Transverse colon (tissue), 4 donors: ENCODE measurements around the gene SPTB. TPM values are rescaled to one million over a fixed set of nuclear protein-coding genes. Genes with fewer than 3 reads are reported as not detected.

Experiments used
- DNase-seq: peaks from one replicate; pipeline ENCODE4 v3.0.0-alpha.2; 2019
- H3K27ac ChIP-seq, 4 donors: fragments of 200-600 bp; sonication (generic); 2 replicates each; pipeline ENCODE4 v1.5.1; 2016 to 2018; ENCODE audit warnings: inconsistent platforms in 4 of 4
- H3K27me3 ChIP-seq: fragments of 200-600 bp; sonication (generic); 2 replicates; pipeline ENCODE4 v1.5.1; 2017; ENCODE audit warnings: inconsistent platforms
- H3K36me3 ChIP-seq, 4 donors: fragments of 200-600 bp; sonication (generic); 2 replicates each; pipeline ENCODE4 v1.5.1; 2017 to 2019; ENCODE audit warnings: inconsistent platforms in 4 of 4
- H3K4me1 ChIP-seq, 4 donors: fragments of 200-600 bp; sonication (generic); 2 replicates each; pipeline ENCODE4 v1.5.1; 2017 to 2020; ENCODE audit warnings: inconsistent platforms in 4 of 4
- H3K4me3 ChIP-seq, 4 donors: fragments of 200-600 bp; sonication (generic); 1 replicate in 1 of 4; 2 replicates in 3 of 4; pipeline versions ENCODE4 v1.5.1 to v1.6.1; 2017 to 2019; ENCODE audit warnings: inconsistent platforms in 4 of 4
- H3K9me3 ChIP-seq, 2 donors: fragments of 200-600 bp; sonication (generic); 2 replicates each; pipeline ENCODE4 v1.5.1; 2017 to 2019; ENCODE audit warnings: inconsistent platforms in 2 of 2
- EP300 ChIP-seq: sonication (generic); formaldehyde crosslinking; IDR thresholded peaks from one replicate; pipeline ENCODE4 v1.6.1; 2017; ENCODE audit warnings: antibody characterized with exemption, low read depth
- POLR2A ChIP-seq: fragments of 450-650 bp; IDR thresholded peaks from one replicate; pipeline ENCODE4 v1.6.1; 2016; ENCODE audit warnings: antibody characterized with exemption, mild to moderate bottlenecking, moderate library complexity
- POLR2AphosphoS5 ChIP-seq, 3 donors: sonication (generic); formaldehyde crosslinking; IDR thresholded peaks; one replicate each; pipeline ENCODE4 v1.6.1; 2016; ENCODE audit warnings: antibody characterized with exemption in 3 of 3
- WGBS, 2 donors: methylation state at CpG; one replicate each; pipeline ENCODE4 v1.1.5; 2018; ENCODE audit warnings: low coverage in 1 of 2; 5-methylcytosine and 5-hydroxymethylcytosine counted together
- in situ Hi-C, 4 donors: fragments of 200-750 bp; cut with MboI; loops; one replicate each; pipeline versions ENCODE4 v1.15.0 to v1.15.1; 2017; ENCODE audit warnings: low sequenced_read_pairs in 3 of 4, low pct_ligation_motif_present in 1 of 4, low pct_unique_long_range_greater_than_20kb in 1 of 4
- intact Hi-C: fragments of 100-400 bp; cut with DNase I; formaldehyde crosslinking; loops from one replicate; pipeline ENCODE4 v1.15.1; 2023; ENCODE audit warnings: low total_unique reads
- total RNA-seq, 4 donors: library from RNA; depleted of rRNA; stranded (reverse); fragments of >200 nt; gene quantifications; one replicate each; pipeline ENCODE4 v1.1.0, GENCODE V29; 2016
- TF ChIP-seq, protein P1 (sequence below), 5 experiments: fragments of 200-600 bp in 3 of 5; fragments of 450-650 bp in 2 of 5; sonication (generic) in 3 of 5; IDR thresholded peaks; 1 replicate in 2 of 5; 2 replicates in 3 of 5; pipeline ENCODE4 v1.5.1; 2016 to 2017; ENCODE audit warnings: antibody characterized with exemption in 5 of 5, inconsistent platforms in 3 of 5, mild to moderate bottlenecking in 2 of 5, moderate library complexity in 1 of 5

Gene SPTB
- total RNA-seq, 4 donors from 2014 or later, result 0.20 to 0.96 (median 0.58) TPM

DNA sequence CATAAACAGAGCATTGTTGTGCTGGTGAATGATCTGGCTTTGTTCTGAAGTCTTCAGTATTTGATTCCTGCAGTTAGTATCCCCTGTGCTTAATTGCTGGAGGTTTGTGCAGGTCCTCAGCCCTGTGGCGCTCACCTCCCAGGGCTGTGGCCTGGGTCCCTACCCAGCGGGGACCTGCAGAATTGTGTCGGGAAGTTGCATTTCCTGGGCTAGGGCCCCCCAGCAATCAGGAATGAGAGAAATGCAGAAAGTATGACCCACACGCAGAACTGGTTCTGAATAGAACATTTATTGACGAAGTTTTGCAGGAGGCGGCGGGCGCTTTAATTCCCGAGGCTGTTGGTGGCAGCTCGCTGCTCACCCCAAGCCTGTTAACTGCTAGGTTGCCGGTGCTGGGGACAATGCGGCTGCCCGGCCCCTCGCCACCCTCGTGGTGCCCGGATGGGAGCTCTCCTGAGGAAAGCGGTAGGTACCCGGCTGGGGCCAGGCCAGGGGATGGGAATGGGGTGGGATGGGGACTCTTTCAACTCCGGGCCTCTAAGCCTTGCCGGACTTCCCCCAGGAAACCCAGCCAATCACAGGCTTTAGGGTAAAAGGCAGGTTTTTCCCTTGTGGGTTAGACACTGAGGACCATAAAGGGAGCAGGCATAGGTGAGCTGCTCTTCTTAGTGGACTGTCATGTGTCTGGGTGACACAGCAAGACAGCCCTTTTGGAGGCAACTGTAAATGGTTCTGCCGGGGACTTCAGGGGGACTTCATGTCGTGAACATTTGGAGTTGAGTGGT, 163.9 kb downstream of the SPTB start:
- H3K4me1 ChIP-seq, result peaks cover 48 to 68% (median 60%) of the 10 kb centered on the region in 4 donors
- peak overlapping the region in 3 of 4 donors; percentile 18 to 40 (median 32) for H3K4me3 ChIP-seq
- TF ChIP-seq EP300 (no peak), POLR2A (no peak), POLR2AphosphoS5 (IDR thresholded peaks at IDR 0.05) (no peak)
- TF ChIP-seq, protein P1, sequence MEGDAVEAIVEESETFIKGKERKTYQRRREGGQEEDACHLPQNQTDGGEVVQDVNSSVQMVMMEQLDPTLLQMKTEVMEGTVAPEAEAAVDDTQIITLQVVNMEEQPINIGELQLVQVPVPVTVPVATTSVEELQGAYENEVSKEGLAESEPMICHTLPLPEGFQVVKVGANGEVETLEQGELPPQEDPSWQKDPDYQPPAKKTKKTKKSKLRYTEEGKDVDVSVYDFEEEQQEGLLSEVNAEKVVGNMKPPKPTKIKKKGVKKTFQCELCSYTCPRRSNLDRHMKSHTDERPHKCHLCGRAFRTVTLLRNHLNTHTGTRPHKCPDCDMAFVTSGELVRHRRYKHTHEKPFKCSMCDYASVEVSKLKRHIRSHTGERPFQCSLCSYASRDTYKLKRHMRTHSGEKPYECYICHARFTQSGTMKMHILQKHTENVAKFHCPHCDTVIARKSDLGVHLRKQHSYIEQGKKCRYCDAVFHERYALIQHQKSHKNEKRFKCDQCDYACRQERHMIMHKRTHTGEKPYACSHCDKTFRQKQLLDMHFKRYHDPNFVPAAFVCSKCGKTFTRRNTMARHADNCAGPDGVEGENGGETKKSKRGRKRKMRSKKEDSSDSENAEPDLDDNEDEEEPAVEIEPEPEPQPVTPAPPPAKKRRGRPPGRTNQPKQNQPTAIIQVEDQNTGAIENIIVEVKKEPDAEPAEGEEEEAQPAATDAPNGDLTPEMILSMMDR (IDR thresholded peaks at IDR 0.05), result no peak
- H3K36me3 ChIP-seq, result no peaks in the 10 kb centered on the region
- intact Hi-C loops, result no loop called here
- peaks cover 0 to 6% of the 10 kb centered on the region in 2 donors for H3K9me3 ChIP-seq
- in situ Hi-C loops, result no loop called here
- H3K27ac ChIP-seq, result peak overlapping the region; percentile 86 to 91 (median 88)
- H3K27me3 ChIP-seq, result no peaks in the 10 kb centered on the region
- 49% methylated on average over 22 of the region's 22 CpGs; no CpG with 5 or more reads in 1 of the 2 donors for WGBS, 2 donors
- DNase-seq, result no peak

DNA sequence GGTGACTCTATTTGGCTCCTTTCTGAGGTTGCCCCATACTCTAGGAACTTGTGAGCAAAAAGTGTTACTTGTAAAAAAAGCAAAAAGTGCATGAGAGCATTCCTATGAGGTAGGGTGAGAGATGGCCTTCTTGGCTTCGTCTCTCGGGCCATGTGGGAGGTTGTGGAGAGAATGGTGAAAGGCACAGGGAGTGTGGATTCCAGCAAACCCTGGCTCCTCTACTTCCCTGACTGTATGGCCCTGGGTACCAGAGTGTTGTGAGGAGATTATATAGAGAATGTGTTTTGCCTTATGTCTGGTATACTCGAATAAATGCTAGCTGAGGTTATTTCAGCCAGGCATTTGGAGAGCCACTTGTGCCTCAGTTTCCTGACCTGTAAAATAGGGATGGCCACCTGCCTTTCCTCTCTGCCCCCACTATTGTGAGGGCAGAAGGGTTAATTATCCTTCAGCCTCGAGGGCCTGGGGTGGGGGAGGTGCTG, 164.5 kb downstream of the SPTB start:
- H3K9me3 ChIP-seq, result peaks cover 0 to 6% of the 10 kb centered on the region in 2 donors
- peak overlapping the region; percentile 86 to 91 (median 88) for H3K27ac ChIP-seq
- peak overlapping the region in 1 of 4 donors; percentile 32 for H3K4me3 ChIP-seq
- intact Hi-C loops (no loop called here), in situ Hi-C loops (no loop called here)
- no peaks in the 10 kb centered on the region for H3K36me3 ChIP-seq
- WGBS, 2 donors, result 50% methylated on average over 4 of the region's 4 CpGs; no CpG with 5 or more reads in 1 of the 2 donors
- no peak for DNase-seq
- no peak for TF ChIP-seq POLR2A
- TF ChIP-seq EP300, result no peak
- TF ChIP-seq POLR2AphosphoS5 (IDR thresholded peaks at IDR 0.05), result no peak
- TF ChIP-seq, protein P1 (IDR thresholded peaks at IDR 0.05), result no peak
- no peaks in the 10 kb centered on the region for H3K27me3 ChIP-seq
- H3K4me1 ChIP-seq, result peaks cover 45 to 68% (median 60%) of the 10 kb centered on the region in 4 donors

GRCh38 chr14:64714432-64715025, 165.2 kb downstream of the SPTB start:
- no peak for DNase-seq
- Histone ChIP-seq H3K9me3 (peaks cover 0 to 6% of the 10 kb centered on the region in 2 donors), H3K27me3 (no peaks in the 10 kb centered on the region), H3K36me3 (no peaks in the 10 kb centered on the region), H3K27ac (peak overlapping the region; percentile 3 to 91 (median 88)), H3K4me3 (no peak overlapping the region), H3K4me1 (peaks cover 40 to 67% (median 59%) of the 10 kb centered on the region in 4 donors)
- TF ChIP-seq POLR2A (no peak), POLR2AphosphoS5 (IDR thresholded peaks at IDR 0.05) (no peak), EP300 (no peak)
- TF ChIP-seq, protein P1 (IDR thresholded peaks at IDR 0.05), result no peak
- intact Hi-C loops (no loop called here), in situ Hi-C loops (no loop called here)
- 70 to 73% methylated on average over 3 to 5 of the region's 5 CpGs for WGBS, 2 donors

GRCh38 chr14:64713677-64714076, 166.0 kb downstream of the SPTB start:
- H3K36me3 ChIP-seq, result no peaks in the 10 kb centered on the region
- H3K4me3 ChIP-seq, result no peak overlapping the region
- DNase-seq, result no peak
- H3K4me1 ChIP-seq, result peaks cover 32 to 65% (median 58%) of the 10 kb centered on the region in 4 donors
- intact Hi-C loops (no loop called here), in situ Hi-C loops (no loop called here)
- H3K9me3 ChIP-seq, result peaks cover 0 to 6% of the 10 kb centered on the region in 2 donors
- TF ChIP-seq, protein P1 (IDR thresholded peaks at IDR 0.05), result no peak
- no peak for TF ChIP-seq POLR2A
- no peak for TF ChIP-seq EP300
- TF ChIP-seq POLR2AphosphoS5 (IDR thresholded peaks at IDR 0.05), result no peak
- no peaks in the 10 kb centered on the region for H3K27me3 ChIP-seq
- H3K27ac ChIP-seq, result no peak overlapping the region
